ENCODE measurements around the gene USP20. TPM values are rescaled to one million over a fixed set of nuclear protein-coding genes. Genes with fewer than 3 reads are reported as not detected.
A peak's percentile ranks its signal among the peaks of the same experiment; 100 is the strongest.

The USP20 gene
- total and polyA plus RNA-seq, 10 of the 15 experiments (the other 5 are each of a cell fraction or from before 2014, with no cell fraction given): 0.66 to 23.3 (median 11.0) TPM

DNA sequence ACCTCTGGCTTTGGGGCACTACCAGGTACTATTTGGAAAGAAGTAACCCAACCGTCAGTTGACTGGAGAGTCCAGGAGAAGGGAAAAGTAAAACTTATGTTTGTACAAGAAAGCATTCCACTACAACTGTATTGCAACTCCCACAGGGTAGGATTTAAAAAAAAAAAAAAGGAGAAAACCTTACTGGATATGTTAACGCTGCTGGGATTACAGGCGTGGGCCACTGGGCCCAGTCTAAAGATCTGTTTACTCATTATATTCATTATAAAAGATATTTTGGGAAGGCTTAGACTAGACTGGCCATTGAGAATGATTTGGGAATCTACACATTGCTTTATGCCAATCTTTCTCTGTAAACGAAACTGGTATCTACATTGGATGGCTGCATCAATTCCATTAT lies 86.6 kb downstream of the USP20 start:
- in situ Hi-C loops (cut with MboI): no loop called here
- no peaks in the 10 kb centered on the region for H3K9me3 ChIP-seq (replicated peaks; ENCODE audit: control insufficient read depth, insufficient read depth, low read length)
- H3K27ac ChIP-seq (ENCODE audit: control insufficient read depth, insufficient read depth): no peak overlapping the region
- H3K9ac ChIP-seq (ENCODE audit: control insufficient read depth, insufficient read depth, low read length): no peak overlapping the region
- ATAC-seq (no peak), DNase-seq (ENCODE audit: low read depth, low spot score) (no peak), FAIRE-seq (no peak)
- CTCF ChIA-PET: no interaction called here
- SMC1A ChIA-PET (ENCODE audit: uncharacterized antibody, unreplicated experiment): interaction anchor here (0.6 to 1.5 kb wide), 4 partner anchors 9 to 289 kb away, joined by 3 to 5 read pairs (median 4); no protein-coding TSS in a partner anchor
- BruUV-seq (replicated peaks): TSS peak; percentile 11
- intact Hi-C loops (cut with micrococcal nuclease; ENCODE audit: unreplicated experiment): no loop called here
- peaks cover 15% of the 10 kb centered on the region for H3K79me2 ChIP-seq (ENCODE audit: control insufficient read depth, insufficient read depth, low read length)
- WGBS (ENCODE audit: insufficient coverage, insufficient replicate concordance, low lambda C conversion rate, missing lambda C conversion rate): 84% methylated on average over 4 of the region's 4 CpGs
- no peaks in the 10 kb centered on the region for H4K20me1 ChIP-seq (ENCODE audit: control insufficient read depth, insufficient read depth)
- POLR2A ChIA-PET: no interaction called here
- RAD21 ChIA-PET (ENCODE audit: unreplicated experiment): no interaction called here
- H3K4me1 ChIP-seq (ENCODE audit: control insufficient read depth, insufficient read depth, low read length): no peaks in the 10 kb centered on the region
- H2AFZ ChIP-seq (ENCODE audit: control insufficient read depth, low read depth, low read length): no peak overlapping the region
- peak; percentile 50; the same call in 1 of the 2 replicates for TF ChIP-seq POLR2AphosphoS2 (IDR thresholded peaks at IDR 0.05; ENCODE audit: low read depth, low read length)
- no peak for TF ChIP-seq POLR2A (IDR thresholded peaks at IDR 0.05; ENCODE audit: low read depth, low read length)
- no peak overlapping the region for H3K4me2 ChIP-seq (ENCODE audit: control insufficient read depth, insufficient read depth)
- H3K36me3 ChIP-seq (ENCODE audit: control insufficient read depth in 2 of 2, insufficient read depth in 2 of 2, low read length in 1 of 2): peaks cover 18 to 65% of the 10 kb centered on the region in 2 experiments
- no peak overlapping the region for H3K4me3 ChIP-seq
- H3K27me3 ChIP-seq (replicated peaks in 1 of 2; ENCODE audit: control insufficient read depth in 2 of 2, insufficient read depth in 2 of 2, low read length in 1 of 2): no peaks in the 10 kb centered on the region

DNA sequence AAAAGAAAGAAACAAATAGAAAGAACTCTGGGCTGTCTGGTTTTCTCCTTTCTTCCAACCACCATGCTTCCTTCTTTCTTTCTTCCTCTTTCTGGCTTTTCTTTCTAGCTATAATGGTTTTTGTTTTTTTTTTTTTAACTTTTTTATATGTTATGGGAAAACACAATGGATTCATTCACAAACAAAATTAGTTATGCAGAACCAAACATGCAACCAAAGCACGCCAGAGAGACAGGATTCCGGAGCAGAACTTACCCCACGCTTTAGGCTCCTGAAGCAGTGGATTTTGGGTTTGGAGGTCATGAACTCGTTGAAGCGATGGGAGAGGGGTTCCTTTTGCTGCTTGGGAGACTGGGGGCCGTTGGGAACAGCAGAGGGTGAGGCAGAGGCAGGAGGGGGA lies 88.3 kb downstream of the USP20 start:
- ChIA-PET POLR2A (interaction anchor here (0.5 to 1.5 kb wide), 6 partner anchors 10 to 242 kb away, joined by 3 to 7 read pairs (median 3); no protein-coding TSS in a partner anchor), SMC1A (ENCODE audit: uncharacterized antibody, unreplicated experiment) (interaction anchor here (1.1 to 2.4 kb wide), 6 partner anchors 9 to 65 kb away, joined by 3 to 9 read pairs (median 4); no protein-coding TSS in a partner anchor), CTCF (interaction anchor here (1.3 kb wide), 1 partner anchor 19 kb away, joined by 3 read pairs; no protein-coding TSS in a partner anchor), RAD21 (ENCODE audit: unreplicated experiment) (interaction anchor here (0.8 to 1.8 kb wide), 3 partner anchors 9 to 34 kb away, joined by 3 to 5 read pairs (median 4); no protein-coding TSS in a partner anchor)
- in situ Hi-C loops (cut with MboI): no loop called here
- FAIRE-seq (no peak), ATAC-seq (no peak), DNase-seq (ENCODE audit: low read depth, low spot score) (no peak)
- Histone ChIP-seq H3K27ac (ENCODE audit: control insufficient read depth, insufficient read depth) (no peak overlapping the region), H3K9ac (ENCODE audit: control insufficient read depth, insufficient read depth, low read length) (no peak overlapping the region), H3K4me1 (ENCODE audit: control insufficient read depth, insufficient read depth, low read length) (no peaks in the 10 kb centered on the region), H4K20me1 (ENCODE audit: control insufficient read depth, insufficient read depth) (no peaks in the 10 kb centered on the region), H3K9me3 (replicated peaks; ENCODE audit: control insufficient read depth, insufficient read depth, low read length) (no peaks in the 10 kb centered on the region), H2AFZ (ENCODE audit: control insufficient read depth, low read depth, low read length) (no peak overlapping the region), H3K27me3 (replicated peaks in 1 of 2; ENCODE audit: control insufficient read depth in 2 of 2, insufficient read depth in 2 of 2, low read length in 1 of 2) (no peaks in the 10 kb centered on the region), H3K4me3 (no peak overlapping the region), H3K4me2 (ENCODE audit: control insufficient read depth, insufficient read depth) (no peak overlapping the region), H3K36me3 (ENCODE audit: control insufficient read depth in 2 of 2, insufficient read depth in 2 of 2, low read length in 1 of 2) (peaks cover 19 to 69% of the 10 kb centered on the region in 2 experiments), H3K79me2 (ENCODE audit: control insufficient read depth, insufficient read depth, low read length) (peaks cover 9% of the 10 kb centered on the region)
- intact Hi-C loops (cut with micrococcal nuclease; ENCODE audit: unreplicated experiment): no loop called here
- no TSS peak for BruUV-seq (replicated peaks)
- 97% methylated on average over 6 of the region's 6 CpGs for WGBS (ENCODE audit: insufficient coverage, insufficient replicate concordance, low lambda C conversion rate, missing lambda C conversion rate)
- TF ChIP-seq STAT1 (conservative IDR thresholded peaks at IDR 0.05) (no peak), CHD1 (IDR thresholded peaks at IDR 0.05; ENCODE audit: low read depth, low read length) (no peak), NBN (IDR thresholded peaks at IDR 0.05) (no peak), NFIC (IDR thresholded peaks at IDR 0.05; ENCODE audit: low read depth, low read length) (no peak)
- TF ChIP-seq, protein P1, sequence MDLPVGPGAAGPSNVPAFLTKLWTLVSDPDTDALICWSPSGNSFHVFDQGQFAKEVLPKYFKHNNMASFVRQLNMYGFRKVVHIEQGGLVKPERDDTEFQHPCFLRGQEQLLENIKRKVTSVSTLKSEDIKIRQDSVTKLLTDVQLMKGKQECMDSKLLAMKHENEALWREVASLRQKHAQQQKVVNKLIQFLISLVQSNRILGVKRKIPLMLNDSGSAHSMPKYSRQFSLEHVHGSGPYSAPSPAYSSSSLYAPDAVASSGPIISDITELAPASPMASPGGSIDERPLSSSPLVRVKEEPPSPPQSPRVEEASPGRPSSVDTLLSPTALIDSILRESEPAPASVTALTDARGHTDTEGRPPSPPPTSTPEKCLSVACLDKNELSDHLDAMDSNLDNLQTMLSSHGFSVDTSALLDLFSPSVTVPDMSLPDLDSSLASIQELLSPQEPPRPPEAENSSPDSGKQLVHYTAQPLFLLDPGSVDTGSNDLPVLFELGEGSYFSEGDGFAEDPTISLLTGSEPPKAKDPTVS (IDR thresholded peaks at IDR 0.05; ENCODE audit: low read depth, low read length): no peak
- TF ChIP-seq, protein P2, sequence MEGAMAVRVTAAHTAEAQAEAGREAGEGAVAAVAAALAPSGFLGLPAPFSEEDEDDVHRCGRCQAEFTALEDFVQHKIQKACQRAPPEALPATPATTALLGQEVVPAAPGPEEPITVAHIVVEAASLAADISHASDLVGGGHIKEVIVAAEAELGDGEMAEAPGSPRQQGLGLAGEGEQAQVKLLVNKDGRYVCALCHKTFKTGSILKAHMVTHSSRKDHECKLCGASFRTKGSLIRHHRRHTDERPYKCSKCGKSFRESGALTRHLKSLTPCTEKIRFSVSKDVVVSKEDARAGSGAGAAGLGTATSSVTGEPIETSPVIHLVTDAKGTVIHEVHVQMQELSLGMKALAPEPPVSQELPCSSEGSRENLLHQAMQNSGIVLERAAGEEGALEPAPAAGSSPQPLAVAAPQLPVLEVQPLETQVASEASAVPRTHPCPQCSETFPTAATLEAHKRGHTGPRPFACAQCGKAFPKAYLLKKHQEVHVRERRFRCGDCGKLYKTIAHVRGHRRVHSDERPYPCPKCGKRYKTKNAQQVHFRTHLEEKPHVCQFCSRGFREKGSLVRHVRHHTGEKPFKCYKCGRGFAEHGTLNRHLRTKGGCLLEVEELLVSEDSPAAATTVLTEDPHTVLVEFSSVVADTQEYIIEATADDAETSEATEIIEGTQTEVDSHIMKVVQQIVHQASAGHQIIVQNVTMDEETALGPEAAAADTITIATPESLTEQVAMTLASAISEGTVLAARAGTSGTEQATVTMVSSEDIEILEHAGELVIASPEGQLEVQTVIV (IDR thresholded peaks at IDR 0.05; ENCODE audit: borderline replicate concordance, partially characterized antibody): no peak
- TF ChIP-seq, protein P3, sequence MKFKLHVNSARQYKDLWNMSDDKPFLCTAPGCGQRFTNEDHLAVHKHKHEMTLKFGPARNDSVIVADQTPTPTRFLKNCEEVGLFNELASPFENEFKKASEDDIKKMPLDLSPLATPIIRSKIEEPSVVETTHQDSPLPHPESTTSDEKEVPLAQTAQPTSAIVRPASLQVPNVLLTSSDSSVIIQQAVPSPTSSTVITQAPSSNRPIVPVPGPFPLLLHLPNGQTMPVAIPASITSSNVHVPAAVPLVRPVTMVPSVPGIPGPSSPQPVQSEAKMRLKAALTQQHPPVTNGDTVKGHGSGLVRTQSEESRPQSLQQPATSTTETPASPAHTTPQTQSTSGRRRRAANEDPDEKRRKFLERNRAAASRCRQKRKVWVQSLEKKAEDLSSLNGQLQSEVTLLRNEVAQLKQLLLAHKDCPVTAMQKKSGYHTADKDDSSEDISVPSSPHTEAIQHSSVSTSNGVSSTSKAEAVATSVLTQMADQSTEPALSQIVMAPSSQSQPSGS (IDR thresholded peaks at IDR 0.05; ENCODE audit: low read length): no peak
- TF ChIP-seq, protein P4, sequence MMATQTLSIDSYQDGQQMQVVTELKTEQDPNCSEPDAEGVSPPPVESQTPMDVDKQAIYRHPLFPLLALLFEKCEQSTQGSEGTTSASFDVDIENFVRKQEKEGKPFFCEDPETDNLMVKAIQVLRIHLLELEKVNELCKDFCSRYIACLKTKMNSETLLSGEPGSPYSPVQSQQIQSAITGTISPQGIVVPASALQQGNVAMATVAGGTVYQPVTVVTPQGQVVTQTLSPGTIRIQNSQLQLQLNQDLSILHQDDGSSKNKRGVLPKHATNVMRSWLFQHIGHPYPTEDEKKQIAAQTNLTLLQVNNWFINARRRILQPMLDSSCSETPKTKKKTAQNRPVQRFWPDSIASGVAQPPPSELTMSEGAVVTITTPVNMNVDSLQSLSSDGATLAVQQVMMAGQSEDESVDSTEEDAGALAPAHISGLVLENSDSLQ (IDR thresholded peaks at IDR 0.05): no peak
